Measurements from ENCODE around the gene GATAD2A.
A peak's percentile ranks its signal among the peaks of the same experiment; 100 is the strongest.

The GATAD2A gene

DNA sequence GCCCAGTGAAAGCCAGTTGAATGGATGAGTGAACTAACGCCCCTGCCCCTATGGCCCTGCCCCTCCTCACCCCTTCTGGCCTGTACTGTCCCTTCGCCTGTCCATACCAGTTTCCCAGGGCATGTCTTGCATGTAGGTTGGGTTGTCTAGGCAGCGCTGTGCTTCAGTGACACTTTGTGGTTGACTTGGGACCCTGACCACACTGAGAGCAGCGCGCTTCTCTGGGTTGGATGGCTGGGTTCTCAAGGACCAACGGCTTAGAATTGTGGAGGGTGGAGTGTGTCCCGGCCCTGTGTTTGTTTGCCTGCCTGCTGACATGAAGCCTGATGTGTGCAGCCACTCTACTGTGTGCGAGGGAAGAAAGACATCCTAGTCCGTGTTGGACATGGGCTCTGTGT is 15.8 kb downstream of the GATAD2A start:
- DNase-seq (ENCODE audit: low read depth) = no peak

DNA sequence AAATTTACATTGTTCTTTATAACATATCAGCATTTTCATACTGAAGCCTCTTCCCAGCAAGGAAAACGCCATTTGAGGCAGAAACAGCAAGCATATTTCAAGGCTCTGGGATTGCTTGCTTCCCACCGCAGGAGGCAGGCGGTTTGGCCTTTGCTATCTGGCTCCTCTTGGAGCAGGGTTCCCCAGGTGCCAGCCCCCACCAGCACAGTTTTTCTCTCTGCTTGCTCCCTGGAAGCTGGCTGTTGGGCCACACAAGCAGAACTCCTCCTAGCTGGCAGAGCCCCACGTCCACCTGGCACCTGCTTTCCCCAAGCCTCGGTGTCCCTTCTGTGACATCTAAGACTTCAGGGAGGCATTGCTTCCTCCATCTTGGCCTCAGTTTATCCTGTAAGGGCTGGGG is 16.7 kb downstream of the GATAD2A start:
- no peak for DNase-seq (ENCODE audit: low read depth)

DNA sequence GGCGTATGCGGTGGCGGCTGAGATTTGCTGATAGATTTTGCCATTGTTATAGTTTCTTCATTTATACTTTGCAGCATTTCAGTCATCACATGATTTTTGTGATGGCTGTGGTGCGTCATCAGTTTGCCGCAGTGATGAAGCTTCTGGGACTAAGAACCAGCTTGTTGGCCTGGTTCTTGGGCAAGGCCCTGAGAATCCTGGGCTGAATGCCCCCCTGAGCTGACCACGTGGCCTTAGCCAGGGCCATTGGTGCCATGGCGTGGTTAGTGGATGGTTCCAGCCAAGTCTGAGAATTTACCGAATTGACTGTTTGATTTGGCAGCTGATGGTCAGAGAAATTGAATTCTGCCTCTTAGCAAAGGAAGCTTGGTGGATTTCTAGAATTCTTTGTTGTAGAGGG is 17.8 kb downstream of the GATAD2A start:
- DNase-seq (ENCODE audit: low read depth) = no peak

DNA sequence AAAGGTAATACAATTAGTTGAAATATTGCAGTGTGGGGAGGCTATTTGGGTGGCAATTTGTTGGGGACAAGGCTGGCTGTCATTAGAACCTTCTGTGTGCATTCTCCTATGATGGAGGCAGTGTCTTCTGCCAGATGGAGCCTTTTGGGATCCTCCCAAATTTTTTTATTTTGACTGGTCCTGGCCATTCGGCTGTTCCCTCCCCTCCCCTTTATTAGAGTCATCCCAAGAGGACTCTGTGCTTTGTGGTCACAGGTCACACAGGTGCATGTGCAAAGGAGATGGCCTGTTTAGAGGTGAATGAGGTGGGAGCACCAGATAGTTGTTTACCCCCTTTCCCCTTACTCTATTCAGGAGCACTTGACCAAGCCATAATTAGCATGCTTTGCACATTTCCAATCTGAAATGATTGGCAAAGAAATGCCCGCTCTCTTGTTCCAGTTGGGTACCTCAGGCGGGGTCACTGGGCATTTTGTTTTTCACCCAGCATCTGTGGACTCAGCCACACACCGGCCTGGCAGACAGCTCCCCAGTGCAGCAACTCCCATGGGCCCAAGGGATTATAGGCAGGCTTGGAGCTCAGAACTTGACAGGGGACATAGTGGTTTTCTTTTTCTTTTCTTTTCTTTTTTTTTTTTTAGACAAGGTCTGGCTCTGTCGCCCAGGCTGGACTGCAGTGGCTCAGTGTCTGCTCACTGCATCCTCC is 19.8 kb downstream of the GATAD2A start:
- DNase-seq (ENCODE audit: low read depth) = no peak

DNA sequence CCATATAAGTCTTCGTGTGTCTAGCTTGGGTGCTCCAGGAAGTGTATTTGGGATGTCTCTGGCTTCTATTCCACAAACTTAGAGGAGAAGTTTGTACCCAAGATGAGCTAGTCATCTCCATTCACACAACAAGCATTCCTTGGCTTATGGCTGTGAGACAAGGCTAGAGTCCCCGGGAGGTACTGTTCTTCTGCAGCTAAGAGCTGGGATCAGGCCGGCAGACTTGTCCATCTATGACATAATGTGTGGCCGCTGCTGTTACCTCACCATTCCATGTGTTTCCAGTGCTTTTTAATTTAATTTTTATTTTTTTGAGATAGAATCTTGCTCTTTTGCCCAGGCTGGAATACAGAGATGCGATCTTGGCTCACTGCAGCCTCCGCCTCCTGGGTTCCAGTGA is 20.7 kb downstream of the GATAD2A start:
- no peak for DNase-seq (ENCODE audit: low read depth)

DNA sequence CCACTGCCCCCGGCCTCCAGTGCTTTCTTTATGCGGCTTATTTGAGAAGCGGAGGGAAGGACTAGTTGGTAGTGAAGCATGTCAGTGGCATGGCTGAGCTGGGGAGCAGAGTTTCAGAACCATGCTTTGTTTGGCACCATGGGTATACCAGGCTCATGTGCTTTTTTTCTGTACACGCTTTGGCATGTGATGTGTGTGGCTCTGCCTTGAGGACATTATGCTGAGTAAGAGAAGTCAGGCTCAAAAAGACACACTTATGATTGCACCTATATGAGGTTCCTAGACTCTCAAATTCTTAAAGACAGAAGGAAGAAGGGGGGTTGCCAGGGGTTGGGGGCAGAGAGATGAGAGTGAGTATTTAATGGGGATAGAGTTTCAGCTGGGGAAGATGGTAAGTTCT is 21.3 kb downstream of the GATAD2A start:
- DNase-seq (ENCODE audit: low read depth) = no peak

DNA sequence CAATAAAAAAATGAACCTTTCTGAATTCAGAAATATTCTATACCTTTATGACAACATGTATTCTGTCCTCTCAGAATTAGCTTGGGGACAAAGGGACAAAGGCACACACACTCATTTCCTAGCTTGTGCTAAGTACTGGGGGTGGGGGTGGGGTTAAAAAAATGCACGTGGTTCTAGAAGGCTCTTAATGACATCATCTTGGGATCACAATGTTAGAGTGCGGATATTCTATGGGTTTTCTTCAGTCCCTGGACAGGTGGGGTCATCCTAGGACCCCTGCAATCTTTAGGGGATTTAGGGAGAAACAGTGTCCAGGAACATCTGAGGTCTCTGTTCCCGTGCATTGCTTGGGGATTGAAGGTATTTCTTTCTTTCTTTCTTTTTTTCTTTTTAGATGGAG is 21.8 kb downstream of the GATAD2A start:
- no peak for DNase-seq (ENCODE audit: low read depth)

DNA sequence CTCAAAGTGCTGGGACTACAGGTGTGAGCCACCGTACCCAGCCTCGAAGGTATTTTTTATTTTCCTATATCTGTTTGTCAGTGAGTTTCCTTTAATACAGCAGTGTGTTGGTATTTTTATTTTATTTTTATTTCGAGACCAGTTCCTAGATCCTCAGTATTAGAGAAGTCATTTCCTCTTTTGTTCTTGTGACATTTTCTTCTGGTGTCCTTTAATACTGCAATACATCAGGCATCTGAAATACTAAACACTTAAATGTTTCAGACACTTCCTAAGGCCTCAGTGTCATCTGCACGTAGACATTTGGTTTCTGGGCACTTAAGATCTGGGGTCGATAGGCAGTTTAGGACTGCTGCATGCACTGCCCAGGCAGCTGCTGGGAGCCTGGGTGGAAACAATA is 22.5 kb downstream of the GATAD2A start:
- no peak for DNase-seq (ENCODE audit: low read depth)

DNA sequence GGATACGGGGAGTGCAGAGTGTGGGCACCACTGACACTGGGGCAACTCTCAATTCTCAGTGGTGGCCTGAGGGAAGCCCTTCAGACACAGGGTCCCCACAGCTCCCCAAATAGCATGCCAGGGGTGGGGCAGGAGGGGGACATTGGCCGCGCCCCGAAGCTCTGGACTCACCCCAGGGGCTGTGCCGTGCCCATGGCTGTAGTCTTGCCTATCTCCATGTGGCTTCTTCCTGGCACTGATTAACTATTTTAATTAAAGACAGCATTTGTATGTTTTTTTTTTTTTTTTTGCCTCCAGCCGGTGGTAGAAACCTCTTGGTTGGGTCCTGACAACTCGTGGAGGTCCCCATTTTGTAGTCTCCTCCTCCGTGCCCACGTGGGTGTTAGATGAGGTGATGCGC is 23.3 kb downstream of the GATAD2A start:
- DNase-seq (ENCODE audit: low read depth) = no peak

DNA sequence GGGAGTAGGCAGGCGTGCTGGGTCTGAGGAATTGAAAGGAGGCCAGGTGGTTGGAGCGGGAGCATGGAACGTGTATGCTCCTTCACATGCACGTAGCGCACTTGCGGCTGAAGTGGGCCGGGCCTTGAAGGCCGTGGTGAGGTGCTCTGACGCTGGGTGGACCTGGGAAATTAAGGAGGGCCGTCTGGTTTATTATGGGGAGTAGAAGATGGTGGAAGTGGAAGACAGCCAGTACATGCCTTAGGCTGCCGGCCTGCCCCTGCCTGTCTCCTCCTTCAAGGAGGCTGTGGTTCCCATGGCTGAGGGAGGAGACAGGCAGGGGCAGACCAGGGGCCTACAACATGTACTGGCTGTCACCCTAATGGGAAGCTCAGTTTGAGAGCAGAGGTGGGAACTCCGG is 23.9 kb downstream of the GATAD2A start:
- DNase-seq (ENCODE audit: low read depth) = no peak

DNA sequence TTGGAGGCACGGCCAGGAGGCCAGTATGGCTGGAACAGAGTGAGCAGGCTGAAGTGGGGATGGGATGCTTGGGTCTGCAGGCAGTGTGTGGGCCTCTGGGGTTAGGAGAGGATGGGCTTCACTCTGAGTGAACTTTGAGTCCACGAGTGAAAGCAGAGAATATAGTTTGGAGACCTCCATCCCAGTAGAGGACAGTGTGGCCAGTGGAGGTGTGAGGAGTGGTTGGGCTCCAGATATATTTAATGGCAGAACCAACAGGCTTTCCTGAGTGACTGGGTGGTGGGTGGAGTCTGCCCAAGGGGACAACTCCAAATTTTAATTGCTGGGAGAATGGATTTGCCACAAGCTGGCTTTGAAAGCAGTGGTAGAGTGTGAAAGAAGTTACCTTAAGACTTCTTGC is 27.3 kb downstream of the GATAD2A start:
- DNase-seq (ENCODE audit: low read depth) = no peak

DNA sequence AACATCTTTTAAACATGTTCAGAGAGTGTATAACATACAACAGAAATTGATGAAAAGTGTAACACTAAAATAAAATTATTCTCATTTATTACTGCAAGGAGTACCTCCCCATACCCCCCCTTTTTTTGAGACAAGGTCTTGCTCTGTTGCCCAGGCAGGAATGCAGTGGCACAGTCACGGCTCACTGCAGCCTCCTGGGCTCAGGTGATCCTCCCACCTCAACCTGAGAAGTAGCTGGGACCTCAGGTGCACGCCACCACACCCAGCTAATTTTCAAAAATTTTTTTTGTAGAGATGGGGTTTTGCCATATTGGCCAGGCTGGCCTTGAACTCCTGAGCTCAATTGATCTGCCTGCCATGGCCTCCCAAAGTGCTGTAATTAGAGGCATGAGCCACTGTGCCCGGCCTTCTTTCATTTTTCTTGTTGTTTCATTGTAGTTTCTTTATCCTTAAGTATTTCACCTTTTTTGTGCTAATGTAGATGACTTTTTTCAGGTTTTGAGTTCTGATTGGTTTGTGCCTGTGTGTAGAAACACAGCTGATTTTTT is 28.3 kb downstream of the GATAD2A start:
- DNase-seq (ENCODE audit: low read depth) = no peak

DNA sequence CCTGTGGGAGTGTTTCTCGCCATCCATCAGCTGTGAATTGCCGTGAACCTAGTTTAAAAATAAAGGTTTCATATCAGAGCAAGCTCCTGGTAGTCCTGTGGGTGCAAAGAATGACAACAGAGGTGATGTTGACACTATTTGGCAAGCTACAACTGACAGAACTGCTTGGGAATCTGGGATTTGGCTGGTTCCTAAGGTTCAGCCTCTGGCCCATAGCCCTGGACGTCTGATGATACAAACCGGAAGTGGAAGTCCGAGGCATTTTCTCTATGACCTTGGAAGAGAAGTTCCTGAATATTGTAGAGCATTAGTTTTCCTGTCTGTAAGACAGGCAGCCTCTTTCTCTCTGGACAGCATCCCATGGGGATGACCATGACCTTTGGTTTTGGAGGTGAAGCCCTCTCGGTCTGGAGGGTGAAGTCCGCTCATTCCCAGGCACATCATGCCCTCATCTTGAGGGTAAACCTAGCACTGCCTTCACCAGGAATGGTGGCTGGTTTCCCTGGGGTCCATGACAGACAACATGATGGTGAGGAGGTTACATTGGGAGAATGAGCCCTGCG is 29.1 kb downstream of the GATAD2A start:
- no peak for DNase-seq (ENCODE audit: low read depth)

DNA sequence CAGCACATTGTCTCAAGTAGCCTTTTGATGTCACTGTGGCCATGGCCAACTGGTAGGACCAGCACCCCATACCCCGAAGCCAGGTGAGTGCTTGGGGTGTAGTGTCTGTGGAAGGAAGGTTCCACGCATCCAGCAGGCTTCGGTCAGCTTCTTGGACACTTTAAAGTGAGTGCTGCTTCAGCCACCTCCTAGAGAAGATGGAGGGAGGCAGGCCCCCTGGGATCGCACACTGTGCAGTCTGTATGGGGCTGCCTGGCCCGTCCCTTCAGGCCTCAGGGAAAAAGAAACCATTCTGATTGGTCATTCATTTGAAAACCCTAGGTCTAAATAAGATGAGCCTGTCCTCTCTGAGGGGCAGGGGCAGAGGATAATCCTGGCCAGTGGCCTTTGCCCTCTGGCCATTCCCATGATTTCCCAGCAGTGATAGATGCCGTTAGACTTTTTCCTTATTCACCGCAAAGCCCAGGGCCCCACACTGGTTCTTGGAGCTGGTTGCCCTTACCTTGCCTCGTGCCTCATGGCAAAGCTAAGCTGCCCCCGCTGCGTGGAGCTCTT is 30.7 kb downstream of the GATAD2A start:
- DNase-seq (ENCODE audit: low read depth) = no peak

DNA sequence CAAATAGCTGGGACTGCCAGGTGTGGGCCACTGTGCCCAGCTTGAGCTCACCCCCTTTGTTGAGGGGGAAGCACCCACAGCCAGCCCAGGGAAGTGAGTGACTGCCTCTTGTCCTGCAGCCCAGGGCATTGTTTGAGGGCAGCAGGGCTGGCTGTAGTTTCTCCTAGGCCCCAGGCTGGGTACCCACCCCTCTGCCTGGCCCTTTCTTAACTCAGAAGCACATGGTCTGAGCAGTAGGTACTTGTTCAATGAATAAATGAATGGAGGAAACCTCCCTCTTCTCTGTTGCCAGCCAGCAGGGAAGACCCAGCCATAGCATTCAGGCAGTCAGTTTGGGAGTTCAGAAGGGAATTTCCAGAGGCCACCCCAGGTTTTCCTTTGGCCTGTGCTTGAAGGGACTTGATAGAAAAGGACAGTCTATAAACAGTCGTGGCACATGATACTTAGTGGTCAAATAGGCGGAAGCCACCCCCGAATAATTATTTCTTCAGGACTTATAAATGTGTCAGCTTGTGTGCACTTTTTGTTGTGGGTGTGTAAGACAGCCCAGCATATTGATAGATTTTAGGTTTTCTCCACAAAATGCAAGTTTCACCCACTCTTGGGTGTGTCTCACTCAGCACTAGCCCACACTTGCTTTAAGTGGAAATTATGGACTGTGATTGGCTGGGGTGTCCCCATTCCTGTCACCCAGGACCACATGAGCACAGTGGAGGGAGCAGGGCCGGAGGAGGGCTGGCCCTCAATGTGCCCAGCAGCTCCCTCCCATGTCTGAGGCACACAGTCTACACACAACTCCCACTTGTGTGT is 33.1 kb downstream of the GATAD2A start:
- DNase-seq (ENCODE audit: low read depth) = no peak

DNA sequence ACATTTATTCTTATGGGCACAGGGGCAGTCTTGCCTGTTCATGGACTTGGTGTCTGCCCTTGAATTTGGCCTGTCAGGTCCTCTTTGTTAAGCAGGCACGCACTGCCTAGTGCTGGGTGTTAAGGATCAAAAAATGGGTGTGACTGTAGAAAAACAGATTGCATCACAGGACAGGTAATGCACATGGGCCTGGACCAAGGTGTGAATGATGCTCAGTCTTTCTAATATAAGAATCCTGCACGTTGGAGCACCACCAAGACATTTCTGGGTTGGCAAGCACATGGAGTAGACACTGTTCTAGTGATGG is 33.7 kb downstream of the GATAD2A start:
- no peak for DNase-seq (ENCODE audit: low read depth)

DNA sequence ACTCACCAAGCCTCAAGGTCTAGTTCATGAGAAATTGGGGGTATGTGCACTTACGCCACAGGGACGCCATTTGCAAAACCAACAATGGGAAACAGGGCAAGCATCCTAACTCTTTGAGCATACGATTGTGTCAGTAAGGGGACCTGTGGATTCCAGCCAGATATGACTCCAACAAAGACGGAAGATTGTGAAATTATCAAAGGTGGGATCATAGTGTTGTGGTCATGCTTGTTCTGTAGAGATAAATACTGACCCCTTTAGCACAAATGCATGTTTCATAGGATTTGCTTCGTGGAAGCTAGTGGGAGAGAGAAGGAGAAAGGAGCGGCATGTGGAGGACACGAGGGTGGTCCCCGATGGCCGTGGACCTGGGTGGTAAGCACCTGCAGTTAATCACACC is 37.8 kb downstream of the GATAD2A start:
- DNase-seq (ENCODE audit: low read depth) = no peak

DNA sequence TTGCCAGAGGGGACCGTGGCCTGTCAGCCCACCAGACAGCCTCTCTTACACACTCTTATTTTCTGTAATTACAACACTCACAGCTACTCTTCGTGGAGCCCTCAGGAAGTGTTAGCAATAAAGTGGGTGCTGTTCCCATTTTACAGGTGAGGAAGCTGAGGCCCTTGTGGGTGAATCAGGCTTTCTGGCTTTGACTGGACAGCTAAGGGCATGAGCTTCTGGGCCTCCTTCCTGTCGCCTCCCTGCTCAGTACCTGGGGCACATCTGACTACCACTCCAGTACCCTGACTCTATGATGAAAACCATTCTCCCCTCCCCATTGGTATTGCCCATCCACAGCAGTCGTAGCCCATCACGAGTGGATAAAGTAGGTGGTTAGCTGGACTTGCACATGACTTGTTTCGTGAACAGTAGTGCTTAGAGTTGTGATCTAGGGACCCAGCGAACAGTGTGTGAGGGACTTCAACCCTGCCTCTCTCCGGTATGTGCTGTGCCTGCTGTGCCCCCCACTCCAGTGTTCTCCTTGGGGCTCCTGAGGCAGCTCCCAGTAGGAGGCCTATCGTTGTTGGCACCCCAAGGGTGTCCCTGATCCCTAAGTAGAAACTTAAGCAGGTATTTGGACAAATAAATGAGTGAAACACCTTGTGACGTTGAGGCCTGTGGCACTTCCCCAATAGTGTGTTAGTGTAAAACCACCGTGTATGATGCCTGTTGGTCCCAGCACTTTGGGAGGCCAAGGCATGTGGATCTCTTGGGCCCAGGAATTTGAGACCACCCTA is 38.6 kb downstream of the GATAD2A start:
- no peak for DNase-seq (ENCODE audit: low read depth)

DNA sequence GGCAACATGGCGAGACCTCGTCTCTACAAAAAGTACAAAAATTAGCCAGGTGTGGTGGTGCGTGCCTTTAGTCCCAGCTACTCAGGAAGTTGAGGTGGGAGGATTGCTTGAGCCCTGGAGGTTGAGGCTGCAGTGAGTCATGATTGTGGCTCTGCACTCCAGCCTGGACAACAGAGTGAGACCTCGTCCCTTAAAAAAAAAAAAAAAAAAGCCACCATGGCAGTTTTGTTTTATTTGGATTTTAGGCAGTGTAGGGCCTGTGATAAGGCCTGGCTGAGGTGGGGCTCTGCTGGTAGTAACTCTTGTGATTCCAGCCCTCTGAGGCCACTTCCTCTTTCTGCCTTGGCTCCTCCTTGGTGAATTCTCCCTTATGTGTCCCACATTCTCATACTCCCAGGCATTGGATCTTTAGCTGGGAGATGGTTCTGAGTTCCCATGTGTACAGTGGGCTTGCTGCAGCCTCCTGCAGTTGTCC is 39.2 kb downstream of the GATAD2A start:
- peak; percentile 62 for DNase-seq (ENCODE audit: low read depth)

DNA sequence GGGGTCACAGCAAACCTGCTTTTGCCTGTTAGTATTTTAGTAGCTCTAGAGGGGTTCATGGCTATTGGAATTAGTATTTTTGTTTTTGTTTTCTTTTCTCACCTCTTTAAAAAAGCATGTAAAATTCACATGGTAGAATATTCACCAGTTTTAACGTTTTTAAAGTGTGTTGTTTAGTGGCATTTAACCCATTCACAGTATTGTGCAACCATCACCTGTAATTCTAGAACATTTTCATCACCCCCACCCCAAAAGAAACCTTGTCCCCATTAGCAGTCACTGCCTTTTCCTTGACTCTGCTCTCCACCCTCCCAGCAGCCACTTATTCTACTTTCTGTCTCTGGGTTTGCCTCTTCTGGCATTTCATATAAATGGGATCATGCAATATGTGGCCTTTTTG is 39.8 kb downstream of the GATAD2A start:
- no peak for DNase-seq (ENCODE audit: low read depth)

DNA sequence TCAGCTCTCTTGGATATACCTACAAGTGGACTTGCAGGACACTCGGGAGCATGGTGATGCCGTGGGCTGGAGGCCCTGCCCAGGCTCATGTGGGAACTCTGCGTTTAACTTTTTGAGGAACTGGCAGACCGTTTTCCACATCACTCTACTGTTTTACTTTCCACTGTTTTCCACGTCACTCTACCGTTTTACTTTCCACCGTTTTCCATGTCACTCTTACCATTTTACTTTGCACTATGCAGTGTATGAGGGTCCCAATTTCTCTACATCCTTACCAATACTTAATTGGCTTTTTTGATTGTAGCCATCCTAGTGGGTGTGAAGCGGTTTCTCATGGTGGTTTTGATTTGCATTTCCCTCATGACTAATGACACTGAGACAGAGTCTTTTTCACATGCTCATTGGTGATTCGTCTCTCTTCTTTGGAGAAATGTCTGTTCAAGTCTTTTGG is 40.5 kb downstream of the GATAD2A start:
- DNase-seq (ENCODE audit: low read depth) = peak; percentile 57

Data from ELR (cell line).